ENCODE results near the gene GPR149.

- TF ChIP-seq SRF (IDR thresholded peaks at IDR 0.05; ENCODE audit: low read depth in 2 of 2, low read length in 2 of 2): no peak
- no peak for TF ChIP-seq ASH2L (IDR thresholded peaks at IDR 0.05; ENCODE audit: borderline replicate concordance, low read depth)
- TF ChIP-seq SMC3 (IDR thresholded peaks at IDR 0.05; ENCODE audit: borderline replicate concordance, low read length): no peak
- TF ChIP-seq, protein P1, sequence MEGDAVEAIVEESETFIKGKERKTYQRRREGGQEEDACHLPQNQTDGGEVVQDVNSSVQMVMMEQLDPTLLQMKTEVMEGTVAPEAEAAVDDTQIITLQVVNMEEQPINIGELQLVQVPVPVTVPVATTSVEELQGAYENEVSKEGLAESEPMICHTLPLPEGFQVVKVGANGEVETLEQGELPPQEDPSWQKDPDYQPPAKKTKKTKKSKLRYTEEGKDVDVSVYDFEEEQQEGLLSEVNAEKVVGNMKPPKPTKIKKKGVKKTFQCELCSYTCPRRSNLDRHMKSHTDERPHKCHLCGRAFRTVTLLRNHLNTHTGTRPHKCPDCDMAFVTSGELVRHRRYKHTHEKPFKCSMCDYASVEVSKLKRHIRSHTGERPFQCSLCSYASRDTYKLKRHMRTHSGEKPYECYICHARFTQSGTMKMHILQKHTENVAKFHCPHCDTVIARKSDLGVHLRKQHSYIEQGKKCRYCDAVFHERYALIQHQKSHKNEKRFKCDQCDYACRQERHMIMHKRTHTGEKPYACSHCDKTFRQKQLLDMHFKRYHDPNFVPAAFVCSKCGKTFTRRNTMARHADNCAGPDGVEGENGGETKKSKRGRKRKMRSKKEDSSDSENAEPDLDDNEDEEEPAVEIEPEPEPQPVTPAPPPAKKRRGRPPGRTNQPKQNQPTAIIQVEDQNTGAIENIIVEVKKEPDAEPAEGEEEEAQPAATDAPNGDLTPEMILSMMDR (IDR thresholded peaks at IDR 0.05 in 2 of 3, conservative IDR thresholded peaks at IDR 0.05 in 1 of 3; ENCODE audit: control insufficient read depth in 2 of 3, extremely low read depth in 1 of 3, insufficient read depth in 1 of 3, low read depth in 3 of 3, low read length in 3 of 3): no peak
- no peak for TF ChIP-seq POLR2A (IDR thresholded peaks at IDR 0.05; ENCODE audit: low read depth, low read length)
- TF ChIP-seq, protein P2, sequence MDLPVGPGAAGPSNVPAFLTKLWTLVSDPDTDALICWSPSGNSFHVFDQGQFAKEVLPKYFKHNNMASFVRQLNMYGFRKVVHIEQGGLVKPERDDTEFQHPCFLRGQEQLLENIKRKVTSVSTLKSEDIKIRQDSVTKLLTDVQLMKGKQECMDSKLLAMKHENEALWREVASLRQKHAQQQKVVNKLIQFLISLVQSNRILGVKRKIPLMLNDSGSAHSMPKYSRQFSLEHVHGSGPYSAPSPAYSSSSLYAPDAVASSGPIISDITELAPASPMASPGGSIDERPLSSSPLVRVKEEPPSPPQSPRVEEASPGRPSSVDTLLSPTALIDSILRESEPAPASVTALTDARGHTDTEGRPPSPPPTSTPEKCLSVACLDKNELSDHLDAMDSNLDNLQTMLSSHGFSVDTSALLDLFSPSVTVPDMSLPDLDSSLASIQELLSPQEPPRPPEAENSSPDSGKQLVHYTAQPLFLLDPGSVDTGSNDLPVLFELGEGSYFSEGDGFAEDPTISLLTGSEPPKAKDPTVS (IDR thresholded peaks at IDR 0.05; ENCODE audit: low read depth, low read length): no peak
- TF ChIP-seq SKIL (IDR thresholded peaks at IDR 0.05; ENCODE audit: low read depth, poor library complexity, severe bottlenecking): no peak
- no peak for TF ChIP-seq YY1 (IDR thresholded peaks at IDR 0.05; ENCODE audit: low read depth, low read length)
- no peak for TF ChIP-seq MXI1 (IDR thresholded peaks at IDR 0.05; ENCODE audit: low read depth, low read length)
- no peak for TF ChIP-seq EZH2 (IDR thresholded peaks at IDR 0.05; ENCODE audit: borderline replicate concordance, control insufficient read depth, low read depth, low read length)
These were observed 115.8 kb downstream of the GPR149 start for GRCh38 chr3:154314152-154314551.
